Tibial nerve (tissue), 3 donors: Measurements from ENCODE around the gene CRYM.

Experiments used
- CTCF ChIP-seq, 5 experiments: fragments of 200-600 bp in 3 of 5; fragments of 450-650 bp in 2 of 5; sonication (generic) in 3 of 5; IDR thresholded peaks; one replicate each; pipeline ENCODE4 v1.5.1; 2016 to 2019; ENCODE audit warnings: antibody characterized with exemption in 5 of 5, mild to moderate bottlenecking in 3 of 5, moderate library complexity in 2 of 5
- POLR2A ChIP-seq, 2 donors: fragments of 450-650 bp; IDR thresholded peaks; one replicate each; pipeline ENCODE4 v1.6.1; 2017; ENCODE audit warnings: antibody characterized with exemption in 2 of 2, mild to moderate bottlenecking in 2 of 2, moderate library complexity in 2 of 2

GRCh38 chr16:21267298-21267697 lies 10.8 kb downstream of the CRYM start:
- TF ChIP-seq CTCF (IDR thresholded peaks at IDR 0.05), result no peak
- no peak for TF ChIP-seq POLR2A (IDR thresholded peaks at IDR 0.05)
